ENCODE measurements around the gene MSI1. TPM values are rescaled to one million over a fixed set of nuclear protein-coding genes. Genes with fewer than 3 reads are reported as not detected.

The MSI1 gene
- total RNA-seq, 1 donor = not detected

DNA sequence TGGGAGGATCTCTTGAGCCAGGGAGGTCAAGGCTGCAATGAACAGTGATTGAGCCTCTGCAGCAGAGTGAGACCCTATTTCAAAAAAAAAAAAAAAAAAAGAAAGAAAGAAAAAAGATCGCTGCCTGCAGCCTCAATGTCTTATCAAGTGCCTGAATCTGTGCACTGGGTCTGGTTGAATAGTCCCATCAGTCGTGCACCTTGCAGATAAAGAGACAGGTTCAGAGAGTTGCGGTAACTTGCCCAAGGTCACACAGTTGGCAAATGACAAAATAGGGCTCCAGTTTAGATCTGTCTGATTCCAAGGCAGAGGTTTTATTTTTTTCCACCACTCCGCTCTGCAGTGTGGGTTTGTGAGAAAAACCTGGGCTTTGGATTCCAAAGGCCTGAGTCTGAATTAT lies 40.7 kb downstream of the MSI1 start:
- DNase-seq (ENCODE audit: low read depth in 2 of 3, low spot score in 2 of 3) = no peak

DNA sequence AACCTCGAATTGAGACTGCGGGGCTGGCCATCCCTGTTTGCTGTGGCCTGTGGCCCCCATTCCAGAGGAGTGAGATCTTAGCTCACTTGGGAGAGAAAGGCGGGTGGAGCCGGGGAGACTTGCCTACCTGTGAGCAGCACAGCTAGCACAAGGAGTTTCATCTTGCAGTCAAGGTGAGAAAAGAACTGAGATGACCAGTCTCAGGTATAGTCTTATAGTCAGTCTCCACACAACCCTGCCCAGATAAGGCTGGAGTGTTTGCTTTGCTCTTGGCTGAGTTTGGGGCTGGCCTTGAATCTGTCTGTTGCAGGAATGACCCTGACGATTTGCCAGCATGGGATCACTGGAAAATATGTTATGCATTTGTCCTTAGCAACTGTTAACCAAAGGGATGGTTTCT lies 41.4 kb downstream of the MSI1 start, which contains the start of gene PLA2G1B:
TSS of gene PLA2G1B (minus strand) at position 187 of the 400 bp plus-strand sequence. CDS start at position 161, 26 bp downstream.
- DNase-seq (ENCODE audit: low read depth in 2 of 3, low spot score in 2 of 3) = no peak

DNA sequence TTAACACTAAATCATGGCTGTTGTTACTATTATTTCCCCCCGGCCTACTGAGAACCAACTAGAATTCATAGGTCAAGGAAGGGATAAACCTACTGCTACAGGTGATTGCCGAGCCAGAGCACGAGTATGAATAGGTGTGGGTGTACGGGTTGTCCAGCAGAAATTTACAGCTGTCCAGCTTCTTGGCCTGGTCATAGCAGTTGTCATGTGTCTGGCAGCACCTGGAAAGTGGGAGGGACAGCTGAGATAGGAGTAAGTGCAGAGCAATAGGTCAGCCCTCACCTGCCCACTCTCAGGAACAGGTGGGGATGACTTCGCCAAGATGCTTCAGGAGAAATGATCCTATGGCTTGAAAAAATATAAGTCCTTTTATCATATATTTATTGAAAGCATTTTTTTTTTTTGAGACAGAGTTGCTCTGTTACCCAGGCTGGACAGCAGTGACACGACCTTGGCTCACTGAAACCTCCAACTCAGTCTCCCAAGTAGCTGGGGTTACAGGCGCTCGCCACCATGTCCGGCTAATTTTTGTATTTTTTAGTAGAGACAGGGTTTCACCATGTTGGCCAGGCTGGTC lies 44.0 kb downstream of the MSI1 start:
- DNase-seq (ENCODE audit: low read depth in 2 of 3, low spot score in 2 of 3) = no peak

DNA sequence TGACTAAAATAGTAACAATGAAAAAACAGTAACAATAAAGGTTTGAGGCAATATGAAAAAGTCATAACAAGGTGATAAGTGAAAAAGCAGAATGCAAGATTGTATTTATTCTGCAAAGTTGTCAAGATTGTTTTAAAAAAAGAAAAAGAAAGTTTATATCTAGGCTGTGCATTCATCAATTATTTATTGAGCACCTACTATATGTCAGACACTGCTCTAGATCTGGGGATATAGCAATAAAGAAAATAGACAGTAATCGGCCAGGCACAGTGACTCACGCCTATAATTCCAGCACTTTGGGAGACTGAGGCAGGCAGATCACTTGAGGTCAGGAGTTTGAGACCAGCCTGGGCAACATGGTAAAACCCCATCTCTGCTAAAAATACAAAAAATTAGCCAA lies 45.2 kb downstream of the MSI1 start:
- DNase-seq (ENCODE audit: low read depth in 2 of 3, low spot score in 2 of 3) = no peak

DNA sequence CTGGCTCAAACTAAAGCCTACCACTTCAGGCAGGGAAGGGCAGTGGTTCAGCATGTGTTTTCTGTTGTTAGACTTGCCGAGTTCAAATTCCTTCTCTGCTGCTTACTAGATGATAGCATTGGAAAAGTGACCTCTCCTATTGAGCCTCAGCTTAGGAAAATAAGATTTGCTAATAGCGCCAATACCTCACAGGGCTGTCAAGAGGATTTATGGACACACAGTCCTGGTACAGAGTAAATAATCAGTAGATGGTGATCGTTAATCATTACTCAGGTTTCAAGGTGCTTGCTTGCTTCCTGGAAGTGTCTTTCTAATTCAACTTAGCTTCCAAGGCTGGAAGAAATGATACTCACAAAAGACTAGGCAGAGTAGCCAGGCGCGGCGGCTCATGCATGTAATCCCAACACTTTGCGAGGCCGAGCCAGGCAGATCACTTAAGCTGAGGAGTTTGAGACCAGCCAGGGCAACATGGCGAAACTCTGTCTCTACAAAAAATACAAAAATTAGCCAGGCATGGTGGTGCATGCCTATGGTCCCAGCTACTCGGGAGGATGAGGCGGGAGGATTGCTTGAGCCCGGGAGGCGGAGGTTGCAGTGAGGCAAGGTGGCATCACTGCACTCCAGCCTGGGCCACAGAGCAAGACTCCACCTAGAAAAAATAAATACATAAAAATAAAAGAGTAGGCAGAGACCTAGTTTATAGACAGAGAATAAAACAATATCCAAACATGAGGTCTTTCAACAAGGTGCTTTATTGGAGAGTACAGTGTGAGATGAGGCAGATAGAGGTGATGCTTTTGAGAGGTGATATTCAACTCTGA lies 47.4 kb downstream of the MSI1 start:
- DNase-seq (ENCODE audit: low read depth in 2 of 3, low spot score in 2 of 3) = no peak

DNA sequence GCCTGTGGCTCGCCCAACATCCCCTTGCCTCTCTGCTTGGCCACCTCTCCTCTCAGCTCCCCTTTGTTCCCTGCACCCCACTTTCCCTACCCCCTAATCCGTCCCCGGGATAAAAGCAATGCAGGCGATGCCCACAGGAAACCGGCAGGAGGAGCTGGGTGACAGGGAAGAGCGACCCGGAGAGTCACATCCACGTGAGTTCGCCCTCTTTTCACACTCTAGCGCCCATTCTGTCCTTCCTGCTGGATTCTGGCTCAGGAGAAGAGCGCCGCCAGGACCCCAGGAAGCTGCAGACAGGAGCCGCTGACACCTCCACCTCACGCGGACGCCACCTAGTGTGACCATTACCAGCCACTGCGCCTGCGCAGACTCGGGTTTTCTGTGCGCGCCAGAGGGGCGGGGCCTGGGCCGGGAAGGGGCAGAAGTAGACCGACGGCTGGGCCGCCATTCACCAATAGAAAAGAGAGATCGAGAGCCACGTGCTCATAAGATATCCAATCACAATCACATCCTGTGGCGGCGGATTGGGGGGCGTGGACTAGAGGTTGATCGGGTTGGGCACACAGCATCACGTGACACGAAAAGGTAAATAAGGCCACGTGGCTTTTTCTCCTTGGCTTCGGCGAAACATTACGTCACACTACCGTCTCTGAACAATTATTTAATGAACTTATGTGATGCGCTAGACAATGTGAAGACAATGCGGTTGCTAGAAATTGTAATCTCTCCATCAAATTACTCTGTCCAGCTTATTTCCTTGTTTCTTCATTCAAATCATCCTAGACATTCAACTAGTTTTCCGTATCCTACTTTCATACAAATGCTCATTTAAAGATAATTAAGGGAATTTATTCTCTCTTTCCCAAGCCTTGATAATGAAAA lies 51.5 kb downstream of the MSI1 start:
- DNase-seq (ENCODE audit: low read depth in 2 of 3, low spot score in 2 of 3) = peak; percentile 98 to 100 (median 99)

DNA sequence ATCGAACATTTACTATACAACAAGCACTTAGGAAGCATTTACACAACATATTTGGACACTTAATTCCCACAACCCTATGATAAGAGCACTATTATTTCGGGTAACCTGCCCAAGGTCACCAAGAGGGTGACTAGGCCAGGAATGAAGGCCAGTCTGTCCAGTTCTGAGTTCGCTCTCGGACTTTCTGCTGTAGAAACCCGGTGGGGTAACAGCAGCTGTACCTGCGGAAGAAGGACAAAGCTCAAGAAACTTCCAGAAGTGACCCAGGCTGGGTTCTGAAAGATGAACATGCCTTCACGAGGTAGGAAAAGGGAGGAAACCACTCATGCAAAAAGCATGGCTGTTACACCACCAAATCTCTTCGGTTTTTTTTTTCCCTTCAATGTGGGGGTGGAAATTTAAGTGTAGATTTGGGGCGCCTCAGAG lies 52.2 kb downstream of the MSI1 start:
- no peak for DNase-seq (ENCODE audit: low read depth in 2 of 3, low spot score in 2 of 3)

DNA sequence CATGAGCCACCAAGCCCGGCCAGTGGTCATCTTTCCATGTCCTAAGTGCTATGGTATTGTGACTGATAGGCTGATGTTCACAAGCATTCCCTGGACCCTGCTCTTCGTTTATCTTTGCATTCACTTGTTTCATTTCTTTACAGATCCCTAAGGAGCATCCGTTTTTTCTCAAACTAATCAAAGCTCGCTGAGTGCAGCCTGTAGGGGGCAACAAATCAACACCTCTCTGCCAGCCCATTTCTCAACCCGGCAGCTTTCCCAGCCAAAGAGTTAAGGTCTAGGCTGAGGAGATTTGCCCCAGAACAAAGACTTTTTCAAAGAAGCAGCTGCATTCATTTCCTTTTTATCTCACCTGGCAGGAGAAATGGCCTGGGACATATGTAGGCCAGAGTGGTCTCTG lies 54.7 kb downstream of the MSI1 start:
- no peak for DNase-seq (ENCODE audit: low read depth in 2 of 3, low spot score in 2 of 3)

DNA sequence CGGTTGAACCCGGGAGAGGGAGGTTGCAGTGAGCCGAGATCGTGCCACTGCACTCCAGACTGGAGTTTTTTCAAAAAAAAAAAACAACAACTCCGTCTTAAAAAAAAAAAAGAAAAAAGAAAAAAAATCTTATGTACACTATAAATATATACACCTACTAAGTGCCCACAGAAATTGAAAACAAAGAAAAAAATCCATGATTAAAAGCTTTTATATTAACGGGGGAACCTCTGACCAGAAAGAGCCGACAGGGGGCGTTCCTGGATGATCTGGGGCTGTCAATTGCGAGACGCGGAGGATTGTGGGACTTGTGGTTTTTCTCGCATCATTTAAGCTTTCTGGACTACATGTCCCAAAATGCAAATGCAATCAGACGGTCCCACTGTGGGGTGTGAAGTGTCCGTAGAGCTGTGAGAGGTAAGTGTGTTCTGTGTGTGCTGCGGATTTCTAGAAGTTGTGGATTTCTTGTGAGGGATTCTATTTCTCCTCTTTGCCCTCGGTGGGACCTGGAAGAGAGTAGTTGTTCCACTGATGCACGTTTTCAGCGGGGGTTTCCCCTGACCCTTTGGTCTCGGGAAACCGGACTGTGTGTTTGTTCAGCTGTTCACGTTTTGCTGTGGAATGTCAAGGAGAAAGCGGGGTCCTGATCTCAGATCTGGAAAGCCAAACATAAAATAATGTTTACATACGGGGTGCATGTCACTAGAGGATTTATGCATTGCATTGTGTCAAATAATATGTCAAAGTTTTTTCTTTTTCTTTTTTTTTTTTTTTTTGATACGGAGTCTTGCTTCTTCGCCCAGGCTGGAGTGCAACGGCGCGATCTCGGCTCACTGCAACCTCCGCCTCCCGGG lies 66.8 kb downstream of the MSI1 start, which contains the start of gene SIRT4:
TSS of gene SIRT4 (plus strand) at position 360 of the 854 bp plus-strand sequence. CDS start 1,241 bp downstream, outside the sequence.
- DNase-seq (ENCODE audit: low read depth in 2 of 3, low spot score in 2 of 3) = peak; percentile 73 to 96 (median 90)

DNA sequence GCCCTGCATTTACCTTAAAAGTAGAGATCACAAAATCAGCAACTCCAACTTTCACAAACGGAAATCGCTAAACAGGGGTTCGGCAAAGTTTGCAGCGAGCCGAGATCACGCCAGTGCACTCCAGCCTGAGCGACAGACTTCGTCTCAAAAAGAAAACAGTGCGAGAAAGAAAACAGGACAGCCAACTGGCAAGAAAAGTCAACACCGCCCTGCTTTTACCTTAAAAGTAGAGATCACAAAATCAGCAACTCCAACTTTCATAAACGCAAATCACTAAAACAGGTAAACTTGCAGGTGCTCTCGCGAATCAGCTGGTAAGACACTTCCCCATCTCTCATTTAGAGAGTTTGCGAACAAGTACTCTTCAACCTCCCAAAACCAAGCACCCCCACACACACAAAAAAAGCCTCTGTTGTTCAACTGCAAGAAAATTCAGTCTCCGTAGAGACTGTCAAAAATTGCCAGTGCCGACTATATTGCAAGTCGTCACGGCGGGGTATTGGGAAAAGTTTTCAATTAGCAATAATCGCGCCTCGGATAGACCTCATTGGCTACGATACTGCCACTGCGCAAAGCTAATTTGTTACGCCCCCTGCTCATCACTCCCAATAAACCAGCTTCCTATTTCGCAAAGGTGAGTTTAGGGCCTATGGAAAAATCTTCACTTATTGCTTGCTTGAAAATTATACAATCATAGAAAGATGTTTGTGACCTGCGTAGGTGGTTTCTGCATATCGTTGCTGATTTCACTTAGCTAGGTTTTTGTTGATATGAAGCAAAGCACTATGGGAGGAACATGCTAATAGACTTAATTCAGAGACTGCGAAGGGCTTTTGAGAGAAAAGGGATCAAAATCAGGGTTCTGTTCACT lies 76.1 kb downstream of the MSI1 start, which contains the start of gene RNU4-1:
TSS of gene RNU4-1 (minus strand) at position 577 of the 871 bp plus-strand sequence.
- DNase-seq (ENCODE audit: low read depth in 2 of 3, low spot score in 2 of 3) = peak; percentile 76 to 91 (median 81)

DNA sequence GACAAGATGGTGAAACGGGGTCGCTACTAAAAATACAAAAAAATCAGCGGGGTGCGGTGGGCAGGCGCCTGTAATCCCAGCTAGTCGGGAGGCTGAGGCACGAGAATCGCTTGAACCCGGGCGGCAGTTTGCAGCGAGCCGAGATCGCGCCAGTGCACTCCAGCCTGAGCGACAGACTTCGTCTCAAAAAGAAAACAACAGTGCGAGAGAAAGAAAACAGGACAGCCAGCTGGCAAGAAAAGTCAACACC lies 76.6 kb downstream of the MSI1 start:
- DNase-seq (ENCODE audit: low read depth in 2 of 3, low spot score in 2 of 3) = no peak

Small RNA genes within 50 kb of the gene (small RNA-seq; reads per million reads assigned to genes)
- gene RNU4-1 (99.6 reads per million, percentile 97 among the genes with 10 or more reads in this experiment), gene RNU4-2 (343 reads per million, percentile 98 among the genes with 10 or more reads in this experiment), gene RNU6-1088P (not detected)

Other genes with a start within 250 kb of the MSI1 start
- gene GCN1, start 174.4 kb downstream of the MSI1 start, total RNA-seq = 71.6 TPM
- 7,099 TPM for gene RPLP0, start 168.1 kb downstream of the MSI1 start, total RNA-seq
- gene PXN, start 103.4 kb downstream of the MSI1 start, total RNA-seq = 24.8 TPM
- under 0.01 TPM for gene RNU4-2, start 77.3 kb downstream of the MSI1 start, total RNA-seq
- gene RNU4-1, start 75.9 kb downstream of the MSI1 start, total RNA-seq = under 0.01 TPM
- gene SIRT4, start 66.8 kb downstream of the MSI1 start, total RNA-seq = 1.1 TPM
- 1.3 TPM for gene PLA2G1B, start 41.4 kb downstream of the MSI1 start, total RNA-seq
- gene COX6A1, start 68.9 kb upstream of the MSI1 start, total RNA-seq = 380 TPM
- 9.4 TPM for gene TRIAP1, start 77.2 kb upstream of the MSI1 start, total RNA-seq
- gene GATC, start 77.3 kb upstream of the MSI1 start, total RNA-seq = 16.4 TPM
- gene SRSF9, start 100.6 kb upstream of the MSI1 start, total RNA-seq = 144 TPM
- 233 TPM for gene DYNLL1, start 126.9 kb upstream of the MSI1 start, total RNA-seq
- gene COQ5, start 160.0 kb upstream of the MSI1 start, total RNA-seq = 15.3 TPM
- 144 TPM for gene RNF10, start 165.2 kb upstream of the MSI1 start, total RNA-seq
- gene POP5, start 212.2 kb upstream of the MSI1 start, total RNA-seq = 38.0 TPM